ENCODE results near the gene DOCK3. TPM values are rescaled to one million over a fixed set of nuclear protein-coding genes. Genes with fewer than 3 reads are reported as not detected.

The DOCK3 gene
- polyA plus RNA-seq, 1 donor from 2014 or later, result 15.6 TPM

DNA sequence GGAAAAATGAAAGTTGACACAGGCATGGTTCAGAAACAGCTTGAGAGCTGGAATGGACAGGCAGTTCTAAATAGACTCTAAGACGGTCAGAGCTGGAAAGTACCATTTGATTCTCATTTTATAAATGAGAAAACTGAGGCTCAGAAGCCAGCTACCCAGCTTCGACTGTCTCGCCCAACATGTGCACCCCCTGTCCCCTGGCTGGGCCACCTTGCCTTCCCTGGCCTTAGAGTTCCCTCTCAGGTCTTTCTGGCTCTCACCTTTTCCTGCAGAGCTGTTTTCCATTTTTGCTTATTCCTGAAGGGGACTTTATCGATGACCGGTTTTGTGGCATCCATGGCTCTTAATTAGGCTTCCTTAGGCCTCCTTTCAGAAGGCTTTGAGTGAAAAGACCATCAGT is 17.3 kb upstream of the DOCK3 start:
- H3K27ac ChIP-seq (ENCODE audit: low read length), result no peak overlapping the region
- H3K4me3 ChIP-seq (ENCODE audit: low read length), result no peak overlapping the region
- H3K36me3 ChIP-seq (ENCODE audit: insufficient read depth, low read length), result no peaks in the 10 kb centered on the region
- H3K4me2 ChIP-seq (ENCODE audit: low read length), result no peak overlapping the region
- no peaks in the 10 kb centered on the region for H3F3A ChIP-seq (ENCODE audit: insufficient read depth, low read length, poor library complexity, severe bottlenecking)
- H3K9ac ChIP-seq (ENCODE audit: low read length), result no peak overlapping the region
- H4K20me1 ChIP-seq (ENCODE audit: insufficient read depth), result no peaks in the 10 kb centered on the region
- no peaks in the 10 kb centered on the region for H3K9me3 ChIP-seq (ENCODE audit: low read length)
- H3K27me3 ChIP-seq (ENCODE audit: insufficient read depth, low read depth, low read length), result no peaks in the 10 kb centered on the region
- H3K9me2 ChIP-seq (ENCODE audit: insufficient read depth, low read length), result no peaks in the 10 kb centered on the region
- no peaks in the 10 kb centered on the region for H3K79me2 ChIP-seq (replicated peaks; ENCODE audit: insufficient read depth, low read length)
- no peak overlapping the region for H2AFZ ChIP-seq (ENCODE audit: low read depth, low read length)
- no peak for TF ChIP-seq RAD21 (conservative IDR thresholded peaks at IDR 0.05)
- TF ChIP-seq EZH2 (IDR thresholded peaks at IDR 0.05; ENCODE audit: borderline replicate concordance, insufficient read depth, low read length, poor library complexity, severe bottlenecking), result no peak
- no peak for TF ChIP-seq TAF1 (IDR thresholded peaks at IDR 0.05; ENCODE audit: low read depth)
- TF ChIP-seq CTCF (IDR thresholded peaks at IDR 0.05; ENCODE audit: poor library complexity, severe bottlenecking), result no peak
- TF ChIP-seq EP300 (conservative IDR thresholded peaks at IDR 0.05; ENCODE audit: poor library complexity, severe bottlenecking), result no peak
- TF ChIP-seq SMC3 (conservative IDR thresholded peaks at IDR 0.05; ENCODE audit: poor library complexity), result no peak
- TF ChIP-seq POLR2AphosphoS5 (IDR thresholded peaks at IDR 0.05), result no peak
- TF ChIP-seq, protein P1, sequence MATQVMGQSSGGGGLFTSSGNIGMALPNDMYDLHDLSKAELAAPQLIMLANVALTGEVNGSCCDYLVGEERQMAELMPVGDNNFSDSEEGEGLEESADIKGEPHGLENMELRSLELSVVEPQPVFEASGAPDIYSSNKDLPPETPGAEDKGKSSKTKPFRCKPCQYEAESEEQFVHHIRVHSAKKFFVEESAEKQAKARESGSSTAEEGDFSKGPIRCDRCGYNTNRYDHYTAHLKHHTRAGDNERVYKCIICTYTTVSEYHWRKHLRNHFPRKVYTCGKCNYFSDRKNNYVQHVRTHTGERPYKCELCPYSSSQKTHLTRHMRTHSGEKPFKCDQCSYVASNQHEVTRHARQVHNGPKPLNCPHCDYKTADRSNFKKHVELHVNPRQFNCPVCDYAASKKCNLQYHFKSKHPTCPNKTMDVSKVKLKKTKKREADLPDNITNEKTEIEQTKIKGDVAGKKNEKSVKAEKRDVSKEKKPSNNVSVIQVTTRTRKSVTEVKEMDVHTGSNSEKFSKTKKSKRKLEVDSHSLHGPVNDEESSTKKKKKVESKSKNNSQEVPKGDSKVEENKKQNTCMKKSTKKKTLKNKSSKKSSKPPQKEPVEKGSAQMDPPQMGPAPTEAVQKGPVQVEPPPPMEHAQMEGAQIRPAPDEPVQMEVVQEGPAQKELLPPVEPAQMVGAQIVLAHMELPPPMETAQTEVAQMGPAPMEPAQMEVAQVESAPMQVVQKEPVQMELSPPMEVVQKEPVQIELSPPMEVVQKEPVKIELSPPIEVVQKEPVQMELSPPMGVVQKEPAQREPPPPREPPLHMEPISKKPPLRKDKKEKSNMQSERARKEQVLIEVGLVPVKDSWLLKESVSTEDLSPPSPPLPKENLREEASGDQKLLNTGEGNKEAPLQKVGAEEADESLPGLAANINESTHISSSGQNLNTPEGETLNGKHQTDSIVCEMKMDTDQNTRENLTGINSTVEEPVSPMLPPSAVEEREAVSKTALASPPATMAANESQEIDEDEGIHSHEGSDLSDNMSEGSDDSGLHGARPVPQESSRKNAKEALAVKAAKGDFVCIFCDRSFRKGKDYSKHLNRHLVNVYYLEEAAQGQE (IDR thresholded peaks at IDR 0.05; ENCODE audit: borderline replicate concordance), result no peak
- no peak for TF ChIP-seq MXI1 (conservative IDR thresholded peaks at IDR 0.05; ENCODE audit: poor library complexity, severe bottlenecking)

- Histone ChIP-seq H3K9me2 (ENCODE audit: insufficient read depth, low read length) (no peaks in the 10 kb centered on the region), H3K9me3 (ENCODE audit: low read length) (no peaks in the 10 kb centered on the region), H3K79me2 (replicated peaks; ENCODE audit: insufficient read depth, low read length) (no peaks in the 10 kb centered on the region), H3K27ac (ENCODE audit: low read length) (no peak overlapping the region), H3F3A (ENCODE audit: insufficient read depth, low read length, poor library complexity, severe bottlenecking) (no peaks in the 10 kb centered on the region), H4K20me1 (ENCODE audit: insufficient read depth) (no peaks in the 10 kb centered on the region), H3K36me3 (ENCODE audit: insufficient read depth, low read length) (no peaks in the 10 kb centered on the region), H3K9ac (ENCODE audit: low read length) (no peak overlapping the region), H2AFZ (ENCODE audit: low read depth, low read length) (no peak overlapping the region), H3K4me2 (ENCODE audit: low read length) (no peak overlapping the region), H3K4me3 (ENCODE audit: low read length) (no peak overlapping the region), H3K27me3 (ENCODE audit: insufficient read depth, low read depth, low read length) (no peaks in the 10 kb centered on the region)
- TF ChIP-seq TAF1 (IDR thresholded peaks at IDR 0.05; ENCODE audit: low read depth), result no peak
Observed at GRCh38 chr3:50657816-50658215, 16.9 kb upstream of the DOCK3 start.

DNA sequence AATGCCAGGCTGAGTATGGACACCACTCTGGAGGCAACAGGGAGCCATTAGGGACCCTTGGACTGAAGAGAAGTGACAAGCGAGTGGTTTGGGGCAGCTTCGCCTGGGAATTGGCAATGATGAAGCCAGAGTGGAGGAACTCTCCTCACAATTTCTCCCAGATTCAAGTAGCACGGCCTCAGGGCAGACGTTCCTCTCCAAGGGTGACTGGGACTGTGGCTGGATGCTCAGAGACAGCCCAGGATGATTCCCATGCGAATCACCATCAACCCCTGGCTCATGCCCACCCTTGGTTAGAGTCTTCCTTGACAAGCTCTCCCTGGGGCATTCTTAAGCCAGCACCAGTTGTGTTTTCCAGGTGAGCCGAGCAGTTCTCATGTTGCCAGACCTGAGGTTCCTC is 16.3 kb upstream of the DOCK3 start:
- Histone ChIP-seq H3K4me3 (ENCODE audit: low read length) (no peak overlapping the region), H2AFZ (ENCODE audit: low read depth, low read length) (no peak overlapping the region), H3F3A (ENCODE audit: insufficient read depth, low read length, poor library complexity, severe bottlenecking) (no peaks in the 10 kb centered on the region), H3K9me3 (ENCODE audit: low read length) (no peaks in the 10 kb centered on the region), H4K20me1 (ENCODE audit: insufficient read depth) (no peaks in the 10 kb centered on the region), H3K27ac (ENCODE audit: low read length) (no peak overlapping the region), H3K9ac (ENCODE audit: low read length) (no peak overlapping the region), H3K36me3 (ENCODE audit: insufficient read depth, low read length) (no peaks in the 10 kb centered on the region), H3K27me3 (ENCODE audit: insufficient read depth, low read depth, low read length) (no peaks in the 10 kb centered on the region), H3K9me2 (ENCODE audit: insufficient read depth, low read length) (no peaks in the 10 kb centered on the region), H3K79me2 (replicated peaks; ENCODE audit: insufficient read depth, low read length) (no peaks in the 10 kb centered on the region), H3K4me2 (ENCODE audit: low read length) (no peak overlapping the region)
- TF ChIP-seq CTCF (IDR thresholded peaks at IDR 0.05; ENCODE audit: poor library complexity, severe bottlenecking) (no peak), MXI1 (conservative IDR thresholded peaks at IDR 0.05; ENCODE audit: poor library complexity, severe bottlenecking) (no peak), POLR2AphosphoS5 (IDR thresholded peaks at IDR 0.05) (no peak), EZH2 (IDR thresholded peaks at IDR 0.05; ENCODE audit: borderline replicate concordance, insufficient read depth, low read length, poor library complexity, severe bottlenecking) (no peak), SMC3 (conservative IDR thresholded peaks at IDR 0.05; ENCODE audit: poor library complexity) (no peak), RAD21 (conservative IDR thresholded peaks at IDR 0.05) (no peak), EP300 (conservative IDR thresholded peaks at IDR 0.05; ENCODE audit: poor library complexity, severe bottlenecking) (no peak), TAF1 (IDR thresholded peaks at IDR 0.05; ENCODE audit: low read depth) (no peak)
- TF ChIP-seq, protein P1 (IDR thresholded peaks at IDR 0.05; ENCODE audit: borderline replicate concordance), result no peak

All from neural cell (in vitro differentiated cells).